Measurements from ENCODE around the gene BAIAP2L2. TPM values are rescaled to one million over a fixed set of nuclear protein-coding genes. Genes with fewer than 3 reads are reported as not detected.

BAIAP2L2 gene
- total RNA-seq, 1 donor from 2014 or later: not detected

DNA sequence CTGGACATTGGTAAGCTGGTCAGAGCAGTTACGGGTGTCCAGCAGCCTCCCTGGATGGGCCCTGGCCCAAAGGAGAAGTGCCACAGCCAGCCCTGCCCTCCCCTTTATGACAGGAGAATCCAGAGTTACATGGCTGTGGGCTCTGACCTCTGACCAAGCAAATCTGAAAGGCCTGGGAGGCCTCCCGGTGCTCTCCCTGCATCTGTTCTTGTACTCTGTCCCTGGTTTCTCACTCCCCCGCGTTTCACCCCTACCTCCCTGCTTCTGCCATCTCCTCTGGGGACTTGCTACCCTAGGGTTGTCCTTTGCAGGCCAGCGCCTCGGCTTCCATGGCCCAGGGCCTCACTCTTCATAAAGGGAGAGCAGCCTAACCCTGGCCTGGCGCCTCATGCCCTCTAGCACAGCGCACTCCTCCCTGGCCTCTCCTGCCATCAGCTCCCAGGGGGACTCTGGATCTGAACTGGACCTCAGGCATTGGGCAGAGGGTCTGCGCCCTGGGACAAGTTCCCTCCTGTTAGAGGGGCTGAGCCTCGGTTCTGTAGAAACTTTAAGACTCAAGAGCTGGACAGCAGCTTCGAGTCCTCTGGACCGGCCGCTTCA, 42.6 kb downstream of the BAIAP2L2 start:
- DNase-seq: no peak

GRCh38 chr22:38067028-38067415, 43.5 kb downstream of the BAIAP2L2 start:
- DNase-seq: no peak

- DNase-seq: no peak
These were observed 44.0 kb downstream of the BAIAP2L2 start for GRCh38 chr22:38066381-38067027.

DNA sequence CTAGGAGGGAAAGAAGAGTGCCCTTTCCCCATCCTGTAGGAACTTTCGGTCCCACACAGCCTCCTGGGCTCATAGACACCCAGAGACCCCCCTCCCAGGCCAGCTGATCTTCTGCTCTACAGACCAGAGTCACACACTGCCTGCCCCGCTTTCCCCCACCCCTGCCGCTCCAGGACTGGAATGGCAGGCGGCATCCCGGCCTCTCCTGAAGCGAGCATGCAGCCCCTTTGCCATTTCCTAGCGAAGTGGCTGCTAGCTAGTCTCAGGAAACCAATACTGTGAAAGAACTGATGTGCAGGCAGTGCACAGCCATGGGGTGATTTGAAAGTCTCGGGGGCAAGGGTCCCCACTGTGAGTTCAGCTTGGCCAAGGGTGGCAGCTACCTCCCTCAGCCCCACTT, 44.9 kb downstream of the BAIAP2L2 start:
- DNase-seq: no peak

DNA sequence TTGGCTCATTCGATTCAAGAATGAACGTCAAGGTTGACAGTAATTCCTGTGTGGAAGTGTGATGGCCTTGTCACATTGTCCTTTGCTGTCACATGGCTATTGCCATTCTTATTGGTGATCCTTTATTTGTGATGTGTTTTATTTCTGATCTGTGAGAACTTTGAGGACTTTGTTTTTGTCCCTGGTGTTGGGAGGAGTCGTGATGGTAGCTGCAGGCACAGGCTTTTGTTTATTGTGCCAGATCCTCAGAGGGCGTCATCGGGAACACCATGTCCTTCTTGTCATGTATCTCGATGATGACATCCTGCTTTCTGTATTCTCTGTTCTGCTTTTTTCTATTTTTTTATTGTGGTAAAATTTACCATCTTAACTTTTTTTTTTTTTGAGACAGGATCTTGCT, 47.7 kb downstream of the BAIAP2L2 start:
- DNase-seq: peak; percentile 55

DNA sequence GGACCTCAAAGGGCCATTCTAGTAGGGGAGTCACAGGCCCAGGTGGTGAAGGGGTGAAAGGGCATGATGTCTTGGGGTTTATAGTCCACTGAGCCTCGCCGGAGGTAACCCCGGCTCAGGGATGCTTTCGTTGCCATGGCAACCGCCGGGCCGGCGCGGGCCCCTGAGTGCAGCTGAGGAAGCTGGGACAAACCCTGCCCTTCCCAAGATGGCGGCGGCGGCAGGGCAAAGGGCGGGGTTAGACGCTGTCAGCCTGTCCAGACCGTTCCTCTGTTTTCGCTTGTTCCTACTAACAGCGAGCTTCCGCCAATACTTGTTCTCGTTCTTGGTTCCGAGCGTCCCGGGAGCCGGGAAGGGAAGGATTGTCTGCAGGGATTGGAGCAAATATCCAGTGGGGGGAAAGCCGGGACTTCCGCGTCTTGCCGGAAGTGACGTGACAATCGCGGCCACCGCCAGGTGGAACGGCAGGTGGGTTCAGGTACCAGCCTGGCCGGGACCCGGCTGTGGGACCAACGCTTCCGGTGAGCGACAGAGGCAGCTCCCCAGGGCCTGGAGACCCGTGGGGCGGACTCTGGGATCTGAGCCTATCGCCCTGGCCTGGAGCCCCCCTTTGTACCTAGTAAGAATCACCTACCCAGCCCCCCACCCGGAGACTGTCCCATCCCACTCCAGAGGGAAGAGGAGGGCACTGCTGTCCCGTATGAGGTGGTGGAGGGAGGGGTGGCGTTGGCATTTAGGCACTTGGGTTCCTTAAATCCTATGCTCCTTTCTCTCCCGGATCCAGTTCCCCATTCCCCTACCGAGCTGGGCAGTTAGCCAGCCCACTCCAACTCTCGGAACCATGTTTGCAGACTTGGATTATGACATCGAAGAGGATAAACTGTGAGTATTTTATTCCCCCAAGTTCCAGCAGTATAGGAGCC, 53.3 kb downstream of the BAIAP2L2 start, which contains the start of gene PICK1:
Gene PICK1 (plus strand): TSS at position 436 of the 923 bp plus-strand sequence. CDS start 406 bp downstream, at position 842.
- DNase-seq: peak; percentile 95

DNA sequence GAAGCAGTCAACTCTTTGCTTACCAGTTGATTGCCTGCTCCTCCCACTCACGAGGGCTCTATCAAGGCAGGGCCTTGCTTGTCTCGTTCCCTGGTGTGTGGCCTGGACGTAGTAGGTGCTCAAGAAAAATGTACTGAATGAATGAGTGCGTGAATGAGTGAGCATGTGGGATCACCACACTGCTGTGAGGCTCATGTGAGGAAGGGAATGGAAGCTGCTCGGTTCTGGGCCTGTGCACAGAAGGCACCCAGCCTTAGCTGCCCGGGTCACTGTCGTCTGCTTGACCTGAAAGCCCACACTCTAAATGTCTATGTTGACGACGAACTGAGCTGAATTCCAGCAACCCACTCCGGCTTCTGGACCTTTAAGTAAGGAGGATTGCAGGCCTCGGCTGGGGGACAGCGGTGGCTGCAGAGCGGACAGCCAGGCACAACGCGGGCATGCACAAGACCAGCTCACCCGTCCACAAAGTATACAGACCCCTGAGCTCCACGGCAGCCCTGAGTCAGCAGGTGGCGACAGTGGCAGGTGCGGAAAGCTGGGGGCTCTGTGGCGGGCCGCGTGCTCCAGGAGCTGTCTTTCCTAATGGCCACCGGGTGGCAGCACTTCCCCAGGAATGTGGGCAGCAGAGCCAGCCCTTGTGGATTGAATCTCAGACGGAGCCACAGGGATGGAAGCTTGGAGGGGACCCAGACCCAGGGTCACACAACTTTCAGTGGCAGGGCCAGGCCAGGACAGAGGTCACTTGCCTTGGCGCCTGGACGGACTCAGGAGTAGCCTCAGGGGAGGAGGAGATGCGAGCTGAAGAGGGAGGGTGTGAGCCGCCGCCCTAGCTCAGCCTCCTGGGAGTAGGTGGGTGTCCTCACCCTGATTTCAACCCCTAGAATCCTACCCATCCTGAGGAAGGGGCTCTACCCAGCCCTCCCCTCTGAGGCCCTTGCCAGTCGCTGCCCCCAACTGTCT, 58.3 kb downstream of the BAIAP2L2 start:
- DNase-seq: peak; percentile 84

GRCh38 chr22:38051261-38051660, 59.2 kb downstream of the BAIAP2L2 start:
- DNase-seq: no peak

DNA sequence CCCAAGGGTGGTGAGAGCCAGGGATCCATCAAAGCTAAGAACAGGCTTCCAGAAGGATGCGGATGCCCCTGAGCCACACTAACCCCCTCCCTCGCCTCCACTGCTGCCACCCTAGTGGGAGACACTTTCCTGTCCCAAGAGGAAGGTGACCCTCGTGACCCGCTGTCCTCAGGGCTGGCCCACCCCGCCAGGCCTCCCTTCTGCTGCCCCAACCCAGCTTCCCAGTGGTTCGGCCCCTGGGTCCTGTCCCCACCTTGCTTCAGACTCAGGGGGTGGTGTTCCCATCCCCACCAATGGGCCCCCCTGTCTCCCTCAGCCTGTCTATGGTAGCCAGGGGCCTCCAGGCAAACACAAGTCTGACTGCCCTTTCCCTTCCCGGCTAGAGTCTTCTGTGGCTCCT, 59.8 kb downstream of the BAIAP2L2 start:
- no peak for DNase-seq

GRCh38 chr22:38049812-38050619, 60.5 kb downstream of the BAIAP2L2 start:
- peak; percentile 74 for DNase-seq

GRCh38 chr22:38046070-38046748, 64.3 kb downstream of the BAIAP2L2 start:
- DNase-seq: no peak

- no peak for DNase-seq
These were observed 67.1 kb downstream of the BAIAP2L2 start for GRCh38 chr22:38043151-38044039.

DNA sequence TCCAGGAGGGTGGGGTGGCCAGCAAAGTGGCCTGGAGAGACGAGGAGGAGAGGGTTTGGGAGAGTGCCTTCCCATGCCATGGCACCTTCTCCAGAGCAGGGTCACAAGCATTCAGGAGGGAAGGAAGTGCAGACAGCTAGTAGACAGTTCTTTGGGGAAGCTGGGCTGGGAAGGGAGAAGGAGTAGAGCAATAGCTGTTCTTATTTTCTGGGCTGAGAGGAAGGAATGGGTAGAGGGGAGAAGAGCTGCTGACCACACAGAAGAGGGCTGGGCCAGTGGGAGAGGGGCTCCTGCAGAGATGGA, 68.0 kb downstream of the BAIAP2L2 start:
- DNase-seq: no peak

- no peak for DNase-seq
These were observed 68.6 kb downstream of the BAIAP2L2 start for GRCh38 chr22:38041760-38042487.

- DNase-seq: no peak
These were observed 69.3 kb downstream of the BAIAP2L2 start for GRCh38 chr22:38040953-38041759.

DNA sequence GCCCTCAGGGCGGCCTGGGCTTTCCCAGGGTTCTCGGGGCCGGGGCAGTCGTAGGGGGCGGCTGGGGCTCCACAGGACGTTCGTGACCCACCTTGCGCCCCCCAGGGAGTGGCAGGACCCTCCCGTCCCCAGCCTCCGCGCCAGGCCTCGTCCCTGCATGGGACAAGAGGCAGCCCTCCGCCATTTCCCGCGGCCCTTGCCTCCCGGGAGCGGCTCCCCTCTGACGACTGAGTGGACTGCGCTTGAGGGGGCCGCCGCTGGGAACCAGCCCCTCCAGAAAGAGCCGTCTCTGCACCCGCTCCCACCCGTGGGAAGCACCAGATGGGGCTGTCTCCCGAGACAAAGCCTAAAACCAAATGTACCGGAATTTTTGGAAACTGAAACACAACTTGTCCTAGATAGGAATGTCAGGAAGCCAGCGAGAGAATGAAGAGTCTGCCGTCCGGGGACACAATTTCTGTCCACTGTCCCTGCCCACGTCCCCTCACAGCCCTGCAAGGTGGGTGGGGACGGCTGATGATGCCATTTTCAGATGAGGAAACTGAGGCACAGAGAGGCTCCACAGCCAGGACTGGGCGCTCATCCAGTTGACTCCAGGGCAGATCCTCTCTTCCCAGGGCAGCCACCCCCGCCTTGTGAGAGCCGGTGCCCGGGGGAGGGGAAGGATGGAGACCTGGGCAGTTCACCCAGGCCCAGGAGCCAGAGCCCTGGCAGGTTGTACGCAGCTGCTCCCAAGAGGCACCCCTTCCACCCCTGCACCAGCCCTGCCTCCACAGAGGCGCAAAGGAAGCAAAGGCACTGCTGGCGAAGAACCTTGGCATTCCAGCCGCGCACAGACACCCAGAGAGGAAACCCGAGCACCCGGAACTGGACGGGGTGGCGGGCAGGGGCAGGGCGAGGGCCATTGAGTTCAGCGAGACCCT, 71.3 kb downstream of the BAIAP2L2 start:
- DNase-seq: no peak

GRCh38 chr22:38038426-38038825, 72.1 kb downstream of the BAIAP2L2 start:
- peak; percentile 74 for DNase-seq

Data from occipital lobe (tissue), 2 donors.